Peyer's patch (tissue), 4 donors: Measurements from ENCODE around the gene ZNF774. TPM values are rescaled to one million over a fixed set of nuclear protein-coding genes. Genes with fewer than 3 reads are reported as not detected.

Experiments used
- DNase-seq, 3 donors: peaks; one replicate each; pipeline ENCODE4 v3.0.0-alpha.2; 2017 to 2019
- H3K27ac ChIP-seq, 4 donors: fragments of 200-600 bp; sonication (generic); one replicate each; pipeline ENCODE4 v1.5.1; 2016 to 2019
- H3K27me3 ChIP-seq, 2 donors: fragments of 200-600 bp; sonication (generic); one replicate each; pipeline ENCODE4 v1.5.1; 2019
- H3K36me3 ChIP-seq, 3 donors: fragments of 200-600 bp; sonication (generic); one replicate each; pipeline ENCODE4 v1.5.1; 2016 to 2019
- H3K4me1 ChIP-seq, 4 donors: fragments of 200-600 bp; sonication (generic); one replicate each; pipeline ENCODE4 v1.5.1; 2016 to 2019
- H3K4me3 ChIP-seq, 4 donors: fragments of 200-600 bp; sonication (generic); 1 replicate in 3 of 4; 2 replicates in 1 of 4; pipeline ENCODE4 v1.5.1; 2016 to 2019; ENCODE audit warnings: mild to moderate bottlenecking in 1 of 4
- H3K9me3 ChIP-seq, 4 donors: fragments of 200-600 bp; sonication (generic); one replicate each; pipeline ENCODE4 v1.5.1; 2016 to 2019; ENCODE audit warnings: mild to moderate bottlenecking in 1 of 4
- POLR2A ChIP-seq, 2 donors: fragments of 450-650 bp; IDR thresholded peaks; one replicate each; pipeline ENCODE4 v1.5.1; 2017; ENCODE audit warnings: antibody characterized with exemption in 2 of 2, mild to moderate bottlenecking in 2 of 2, moderate library complexity in 2 of 2
- total RNA-seq, 4 donors: library from RNA; depleted of rRNA; stranded (reverse); fragments of >200 nt; gene quantifications; one replicate each; pipeline ENCODE4 v1.1.0, GENCODE V29; 2016
- TF ChIP-seq, protein P1 (sequence below), 6 experiments: fragments of 450-650 bp in 4 of 6; fragments of 200-600 bp in 2 of 6; sonication (generic) in 1 of 6; IDR thresholded peaks; one replicate each; pipeline ENCODE4 v1.5.1; 2017 to 2019; ENCODE audit warnings: antibody characterized with exemption in 6 of 6, mild to moderate bottlenecking in 3 of 6, moderate library complexity in 1 of 6

The ZNF774 gene
- total RNA-seq, 4 donors from 2014 or later = 4.0 to 11.7 (median 8.7) TPM

- H3K27ac ChIP-seq = peak overlapping the region; percentile 66 to 86 (median 80)
- no peaks in the 10 kb centered on the region for H3K27me3 ChIP-seq
- H3K4me3 ChIP-seq = peak overlapping the region in 2 of 4 donors; percentile 9 to 11
- H3K9me3 ChIP-seq = no peaks in the 10 kb centered on the region
- DNase-seq = no peak
- TF ChIP-seq POLR2A (IDR thresholded peaks at IDR 0.05) = no peak
- TF ChIP-seq, protein P1, sequence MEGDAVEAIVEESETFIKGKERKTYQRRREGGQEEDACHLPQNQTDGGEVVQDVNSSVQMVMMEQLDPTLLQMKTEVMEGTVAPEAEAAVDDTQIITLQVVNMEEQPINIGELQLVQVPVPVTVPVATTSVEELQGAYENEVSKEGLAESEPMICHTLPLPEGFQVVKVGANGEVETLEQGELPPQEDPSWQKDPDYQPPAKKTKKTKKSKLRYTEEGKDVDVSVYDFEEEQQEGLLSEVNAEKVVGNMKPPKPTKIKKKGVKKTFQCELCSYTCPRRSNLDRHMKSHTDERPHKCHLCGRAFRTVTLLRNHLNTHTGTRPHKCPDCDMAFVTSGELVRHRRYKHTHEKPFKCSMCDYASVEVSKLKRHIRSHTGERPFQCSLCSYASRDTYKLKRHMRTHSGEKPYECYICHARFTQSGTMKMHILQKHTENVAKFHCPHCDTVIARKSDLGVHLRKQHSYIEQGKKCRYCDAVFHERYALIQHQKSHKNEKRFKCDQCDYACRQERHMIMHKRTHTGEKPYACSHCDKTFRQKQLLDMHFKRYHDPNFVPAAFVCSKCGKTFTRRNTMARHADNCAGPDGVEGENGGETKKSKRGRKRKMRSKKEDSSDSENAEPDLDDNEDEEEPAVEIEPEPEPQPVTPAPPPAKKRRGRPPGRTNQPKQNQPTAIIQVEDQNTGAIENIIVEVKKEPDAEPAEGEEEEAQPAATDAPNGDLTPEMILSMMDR (IDR thresholded peaks at IDR 0.05) = no peak
- H3K4me1 ChIP-seq = peaks cover 0 to 46% (median 10%) of the 10 kb centered on the region in 4 donors
- H3K36me3 ChIP-seq = no peaks in the 10 kb centered on the region
These were observed 48.1 kb downstream of the ZNF774 start for GRCh38 chr15:90400005-90400758.

DNA sequence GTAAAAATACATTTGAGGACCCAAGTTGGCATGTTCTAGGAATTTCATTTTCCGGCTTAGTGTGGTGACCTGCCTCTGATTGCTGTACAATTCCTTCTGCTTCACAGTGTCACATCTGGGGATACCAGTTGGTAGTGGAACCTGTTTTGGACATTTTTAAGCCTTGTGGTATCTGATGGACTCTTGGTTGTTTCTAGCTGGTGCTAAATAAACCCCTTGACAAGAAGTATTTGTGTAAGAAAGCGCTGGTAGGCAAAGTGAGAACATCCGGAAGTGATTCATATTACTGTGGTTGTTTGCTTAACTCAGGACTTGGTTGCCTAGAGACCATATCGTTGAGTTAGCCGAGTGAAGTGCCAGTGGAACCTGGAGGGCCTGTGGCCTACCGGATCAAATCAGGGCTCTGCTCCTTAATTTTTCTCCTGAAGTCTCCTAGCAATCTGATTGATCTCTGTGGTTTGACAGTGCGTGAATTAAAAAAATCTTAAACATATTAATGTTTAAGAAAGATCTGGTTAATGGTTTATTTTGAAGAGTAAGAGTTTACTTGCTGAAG, 48.8 kb downstream of the ZNF774 start:
- DNase-seq = peak in 2 of 3 donors; percentile 60 to 83
- Histone ChIP-seq H3K4me1 (peaks cover 0 to 39% (median 10%) of the 10 kb centered on the region in 4 donors), H3K27me3 (no peaks in the 10 kb centered on the region), H3K9me3 (no peaks in the 10 kb centered on the region), H3K4me3 (peak overlapping the region in 2 of 4 donors; percentile 9 to 11), H3K36me3 (no peaks in the 10 kb centered on the region), H3K27ac (peak overlapping the region; percentile 66 to 86 (median 80))
- TF ChIP-seq, protein P1 (IDR thresholded peaks at IDR 0.05) = no peak
- TF ChIP-seq POLR2A (IDR thresholded peaks at IDR 0.05) = peak in 1 of 2 donors; percentile 15

- H3K27me3 ChIP-seq = no peaks in the 10 kb centered on the region
- H3K9me3 ChIP-seq = no peaks in the 10 kb centered on the region
- TF ChIP-seq, protein P1 (IDR thresholded peaks at IDR 0.05) = no peak
- TF ChIP-seq POLR2A (IDR thresholded peaks at IDR 0.05) = no peak
- H3K36me3 ChIP-seq = no peaks in the 10 kb centered on the region
- H3K27ac ChIP-seq = peak overlapping the region; percentile 66 to 86 (median 80)
- H3K4me1 ChIP-seq = peaks cover 0 to 41% (median 10%) of the 10 kb centered on the region in 4 donors
- no peak for DNase-seq
- H3K4me3 ChIP-seq = peak overlapping the region in 1 of 4 donors; percentile 9
These were observed 49.4 kb downstream of the ZNF774 start for GRCh38 chr15:90401495-90401894.

GRCh38 chr15:90402223-90402622, 50.1 kb downstream of the ZNF774 start:
- no peak overlapping the region for H3K4me3 ChIP-seq
- peaks cover 0 to 48% (median 11%) of the 10 kb centered on the region in 4 donors for H3K4me1 ChIP-seq

GRCh38 chr15:90402767-90403166, 50.7 kb downstream of the ZNF774 start:
- DNase-seq = no peak
- peaks cover 0 to 52% (median 13%) of the 10 kb centered on the region in 4 donors for H3K4me1 ChIP-seq

More at GRCh38 chr15:90402223-90402622, 50.1 kb downstream of the ZNF774 start:
- Histone ChIP-seq H3K27ac (peak overlapping the region; percentile 66 to 86 (median 80)), H3K27me3 (no peaks in the 10 kb centered on the region), H3K36me3 (no peaks in the 10 kb centered on the region), H3K9me3 (no peaks in the 10 kb centered on the region)
- no peak for TF ChIP-seq POLR2A (IDR thresholded peaks at IDR 0.05)
- TF ChIP-seq, protein P1 (IDR thresholded peaks at IDR 0.05) = no peak
- no peak for DNase-seq

More at GRCh38 chr15:90402767-90403166, 50.7 kb downstream of the ZNF774 start:
- Histone ChIP-seq H3K36me3 (no peaks in the 10 kb centered on the region), H3K27me3 (no peaks in the 10 kb centered on the region), H3K27ac (peak overlapping the region; percentile 20 to 86 (median 70)), H3K4me3 (no peak overlapping the region), H3K9me3 (no peaks in the 10 kb centered on the region)
- no peak for TF ChIP-seq POLR2A (IDR thresholded peaks at IDR 0.05)
- TF ChIP-seq, protein P1 (IDR thresholded peaks at IDR 0.05) = no peak
